Activated CD4-positive, alpha-beta memory T cell treated with anti-CD3 and anti-CD28 coated beads for 36 hours (primary cell): ENCODE data around the gene C16orf86. TPM values are rescaled to one million over a fixed set of nuclear protein-coding genes. Genes with fewer than 3 reads are reported as not detected.

Experiments used
- total RNA-seq, 2 experiments: library from RNA; stranded (reverse); gene quantifications; one replicate each; pipeline ENCODE4 v1.2.3, GENCODE V29; 2021

C16orf86 gene
- total RNA-seq, 2 experiments from 2014 or later: 2.2 to 2.5 TPM

Other genes starting within 250 kb of the C16orf86 start
- gene HSD11B2, start 235.7 kb upstream of the C16orf86 start, total RNA-seq: 1 to 10 TPM in 1 of 2 experiments, under 1 TPM in 1; 0.71 to 1.3 TPM
- 10 to 100 TPM; 25.0 to 26.3 TPM for gene ATP6V0D1, start 185.7 kb upstream of the C16orf86 start, total RNA-seq
- not detected for gene AGRP, start 183.3 kb upstream of the C16orf86 start, total RNA-seq
- gene RIPOR1, start 138.0 kb upstream of the C16orf86 start, total RNA-seq: 10 to 100 TPM; 33.4 to 37.9 TPM
- gene CTCF, start 104.3 kb upstream of the C16orf86 start, total RNA-seq: 10 to 100 TPM; 48.9 to 51.5 TPM
- gene CARMIL2, start 21.7 kb upstream of the C16orf86 start, total RNA-seq: 100 to 1,000 TPM; 136 to 151 TPM
- 10 to 100 TPM; 63.0 to 63.9 TPM for gene ACD, start 6.6 kb upstream of the C16orf86 start, total RNA-seq
- 10 to 100 TPM; 11.2 to 11.5 TPM for gene PARD6A, start 5.9 kb upstream of the C16orf86 start, total RNA-seq
- 10 to 100 TPM in 1 of 2 experiments, 1 to 10 TPM in 1; 9.3 to 10.1 TPM for gene ENKD1, start 64 bp upstream of the C16orf86 start, total RNA-seq
- gene GFOD2, start 52.5 kb downstream of the C16orf86 start, total RNA-seq: 10 to 100 TPM; 12.6 to 13.7 TPM
- gene RANBP10, start 139.7 kb downstream of the C16orf86 start, total RNA-seq: 10 to 100 TPM; 14.9 to 18.1 TPM
- gene TSNAXIP1, start 140.1 kb downstream of the C16orf86 start, total RNA-seq: under 1 TPM; 0.77 to 0.81 TPM
- gene THAP11, start 175.5 kb downstream of the C16orf86 start, total RNA-seq: 10 to 100 TPM; 31.8 to 32.1 TPM
- gene NUTF2, start 180.1 kb downstream of the C16orf86 start, total RNA-seq: 100 to 1,000 TPM; 141 to 148 TPM
- gene CENPT, start 180.9 kb downstream of the C16orf86 start, total RNA-seq: 10 to 100 TPM; 39.2 to 40.2 TPM
- 10 to 100 TPM; 88.6 to 94.2 TPM for gene EDC4, start 206.2 kb downstream of the C16orf86 start, total RNA-seq
- gene NRN1L, start 218.1 kb downstream of the C16orf86 start, total RNA-seq: under 1 TPM in 1 of 2 experiments, not detected in 1; 0.76 TPM
- 10 to 100 TPM in 1 of 2 experiments, 1 to 10 TPM in 1; 10.0 to 11.7 TPM for gene PSKH1, start 226.4 kb downstream of the C16orf86 start, total RNA-seq